ENCODE data around the gene KRTAP5-4.

Gene KRTAP5-4

GRCh38 chr11:1655168-1656060 lies 33.5 kb upstream of the KRTAP5-4 start:
- no peak for TF ChIP-seq ZFX (IDR thresholded peaks at IDR 0.05; ENCODE audit: borderline replicate concordance)
- TF ChIP-seq, protein P1, sequence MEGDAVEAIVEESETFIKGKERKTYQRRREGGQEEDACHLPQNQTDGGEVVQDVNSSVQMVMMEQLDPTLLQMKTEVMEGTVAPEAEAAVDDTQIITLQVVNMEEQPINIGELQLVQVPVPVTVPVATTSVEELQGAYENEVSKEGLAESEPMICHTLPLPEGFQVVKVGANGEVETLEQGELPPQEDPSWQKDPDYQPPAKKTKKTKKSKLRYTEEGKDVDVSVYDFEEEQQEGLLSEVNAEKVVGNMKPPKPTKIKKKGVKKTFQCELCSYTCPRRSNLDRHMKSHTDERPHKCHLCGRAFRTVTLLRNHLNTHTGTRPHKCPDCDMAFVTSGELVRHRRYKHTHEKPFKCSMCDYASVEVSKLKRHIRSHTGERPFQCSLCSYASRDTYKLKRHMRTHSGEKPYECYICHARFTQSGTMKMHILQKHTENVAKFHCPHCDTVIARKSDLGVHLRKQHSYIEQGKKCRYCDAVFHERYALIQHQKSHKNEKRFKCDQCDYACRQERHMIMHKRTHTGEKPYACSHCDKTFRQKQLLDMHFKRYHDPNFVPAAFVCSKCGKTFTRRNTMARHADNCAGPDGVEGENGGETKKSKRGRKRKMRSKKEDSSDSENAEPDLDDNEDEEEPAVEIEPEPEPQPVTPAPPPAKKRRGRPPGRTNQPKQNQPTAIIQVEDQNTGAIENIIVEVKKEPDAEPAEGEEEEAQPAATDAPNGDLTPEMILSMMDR (IDR thresholded peaks at IDR 0.05), result no peak
- H3K27ac ChIP-seq, result no peak overlapping the region

- H3K27ac ChIP-seq, result no peak overlapping the region
- TF ChIP-seq, protein P1 (IDR thresholded peaks at IDR 0.05), result no peak
- no peak for TF ChIP-seq ZFX (IDR thresholded peaks at IDR 0.05; ENCODE audit: borderline replicate concordance)
Measured at GRCh38 chr11:1654388-1655167, 32.6 kb upstream of the KRTAP5-4 start.

GRCh38 chr11:1653541-1654387 lies 31.8 kb upstream of the KRTAP5-4 start:
- H3K27ac ChIP-seq, result no peak overlapping the region
- TF ChIP-seq, protein P1 (IDR thresholded peaks at IDR 0.05), result no peak
- TF ChIP-seq ZFX (IDR thresholded peaks at IDR 0.05; ENCODE audit: borderline replicate concordance), result no peak

- H3K27ac ChIP-seq, result no peak overlapping the region
- TF ChIP-seq, protein P1 (IDR thresholded peaks at IDR 0.05), result peak; percentile 87
- no peak for TF ChIP-seq ZFX (IDR thresholded peaks at IDR 0.05; ENCODE audit: borderline replicate concordance)
Measured at GRCh38 chr11:1652771-1653540, 31.0 kb upstream of the KRTAP5-4 start.

GRCh38 chr11:1652442-1652770 lies 30.5 kb upstream of the KRTAP5-4 start:
- no peak for TF ChIP-seq ZFX (IDR thresholded peaks at IDR 0.05; ENCODE audit: borderline replicate concordance)
- TF ChIP-seq, protein P1 (IDR thresholded peaks at IDR 0.05), result no peak
- no peak overlapping the region for H3K27ac ChIP-seq

DNA sequence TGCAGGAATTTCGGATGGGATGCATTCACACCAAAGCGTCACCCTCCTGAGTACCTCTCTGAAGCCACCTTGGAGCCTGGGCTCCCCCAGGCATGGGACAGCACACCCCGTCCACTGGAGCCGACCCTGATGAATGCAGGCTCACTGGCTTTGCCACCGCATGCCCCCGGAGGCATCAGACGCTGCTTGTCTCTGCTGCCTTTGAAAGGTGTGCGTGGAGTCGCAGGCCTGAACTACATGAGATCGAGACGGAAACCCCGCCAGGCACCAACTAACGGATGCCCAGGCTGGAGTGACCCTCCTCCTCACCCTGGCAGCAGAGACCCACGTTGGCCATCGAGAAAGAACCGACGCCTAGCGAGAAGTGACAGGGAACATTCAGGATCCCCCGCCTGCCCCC lies 30.1 kb upstream of the KRTAP5-4 start:
- H3K27ac ChIP-seq, result no peak overlapping the region
- TF ChIP-seq ZFX (IDR thresholded peaks at IDR 0.05; ENCODE audit: borderline replicate concordance), result no peak
- TF ChIP-seq, protein P1 (IDR thresholded peaks at IDR 0.05), result no peak
